ENCODE data around the gene CACTIN.
A peak's percentile ranks its signal among the peaks of the same experiment; 100 is the strongest.
"Not testable (repeated sequence)": the region's sequence is repeated elsewhere in the genome, so short reads cannot be mapped to it uniquely, and the experiment has no call there.

GRCh38 chr19:3570042-3570441, 56.5 kb downstream of the CACTIN start:
- peak in 1 of 4 experiments; percentile 25 for TF ChIP-seq CTCF (IDR thresholded peaks at IDR 0.05)
- TF ChIP-seq POLR2AphosphoS5 (IDR thresholded peaks at IDR 0.05): peak; percentile 17
- TF ChIP-seq POLR2A (IDR thresholded peaks at IDR 0.05): not testable (repeated sequence)
